Activated naive CD8-positive, alpha-beta T cell treated with anti-CD3 and anti-CD28 coated beads for 36 hours (primary cell): ENCODE measurements around the gene BEND7. TPM values are rescaled to one million over a fixed set of nuclear protein-coding genes. Genes with fewer than 3 reads are reported as not detected.
"Not testable (repeated sequence)": the region's sequence is repeated elsewhere in the genome, so short reads cannot be mapped to it uniquely, and the experiment has no call there.

ENCODE experiments used
- DNase-seq: peaks from one replicate; pipeline ENCODE4 v3.0.0; 2021
- H3K27ac Mint-ChIP-seq: one replicate; pipeline ENCODE4 v1.8.0; 2022; ENCODE audit warnings: mild to moderate bottlenecking, moderate library complexity, mixed read lengths
- H3K27me3 Mint-ChIP-seq: one replicate; pipeline ENCODE4 v1.8.0; 2022; ENCODE audit warnings: mild to moderate bottlenecking, mixed read lengths
- H3K36me3 Mint-ChIP-seq: one replicate; pipeline ENCODE4 v1.8.0; 2021; ENCODE audit warnings: mild to moderate bottlenecking, mixed read lengths
- H3K4me1 Mint-ChIP-seq: one replicate; pipeline ENCODE4 v1.8.0; 2021; ENCODE audit warnings: mixed read lengths
- H3K4me3 Mint-ChIP-seq: one replicate; pipeline ENCODE4 v1.8.0; 2022; ENCODE audit warnings: mild to moderate bottlenecking, moderate library complexity, mixed read lengths
- H3K9me3 Mint-ChIP-seq: one replicate; pipeline ENCODE4 v1.8.0; 2022; ENCODE audit warnings: mixed read lengths
- total RNA-seq, 2 experiments: library from RNA; stranded (reverse); gene quantifications; one replicate each; pipeline ENCODE4 v1.2.3, GENCODE V29; 2021

Gene BEND7
- total RNA-seq, 2 experiments from 2014 or later, result not detected

GRCh38 chr10:13437026-13437555 is 91.7 kb downstream of the BEND7 start:
- no peaks in the 10 kb centered on the region for H3K36me3 Mint-ChIP-seq
- H3K27ac Mint-ChIP-seq, result no peak overlapping the region
- no peaks in the 10 kb centered on the region for H3K9me3 Mint-ChIP-seq

GRCh38 chr10:13427943-13428342 is 100.9 kb downstream of the BEND7 start:
- H3K27me3 Mint-ChIP-seq, result peaks cover 29% of the 10 kb centered on the region
- not testable (repeated sequence) for H3K4me1 Mint-ChIP-seq, H3K4me3 Mint-ChIP-seq, DNase-seq, H3K9me3 Mint-ChIP-seq, H3K27ac Mint-ChIP-seq, H3K36me3 Mint-ChIP-seq

More at GRCh38 chr10:13437026-13437555, 91.7 kb downstream of the BEND7 start:
- no peak for DNase-seq
- Mint-ChIP-seq H3K4me3 (no peak overlapping the region), H3K27me3 (peaks cover 48% of the 10 kb centered on the region), H3K4me1 (peaks cover 7% of the 10 kb centered on the region)

- no peak for DNase-seq
- H3K27me3 Mint-ChIP-seq, result peaks cover 29% of the 10 kb centered on the region
- no peaks in the 10 kb centered on the region for H3K9me3 Mint-ChIP-seq
- no peak overlapping the region for H3K4me3 Mint-ChIP-seq
- peaks cover 2% of the 10 kb centered on the region for H3K36me3 Mint-ChIP-seq
- no peak overlapping the region for H3K27ac Mint-ChIP-seq
- no peaks in the 10 kb centered on the region for H3K4me1 Mint-ChIP-seq
These were observed 103.4 kb downstream of the BEND7 start for GRCh38 chr10:13425397-13425796.

GRCh38 chr10:13422800-13423199 is 106.0 kb downstream of the BEND7 start:
- no peak for DNase-seq
- peaks cover 2% of the 10 kb centered on the region for H3K36me3 Mint-ChIP-seq
- peaks cover 22% of the 10 kb centered on the region for H3K27me3 Mint-ChIP-seq
- H3K4me1 Mint-ChIP-seq, result no peaks in the 10 kb centered on the region
- H3K4me3 Mint-ChIP-seq, result no peak overlapping the region
- no peaks in the 10 kb centered on the region for H3K9me3 Mint-ChIP-seq
- no peak overlapping the region for H3K27ac Mint-ChIP-seq

- H3K27ac Mint-ChIP-seq, result no peak overlapping the region
- peaks cover 2% of the 10 kb centered on the region for H3K36me3 Mint-ChIP-seq
- peaks cover 13% of the 10 kb centered on the region for H3K27me3 Mint-ChIP-seq
- no peak overlapping the region for H3K4me3 Mint-ChIP-seq
- no peaks in the 10 kb centered on the region for H3K9me3 Mint-ChIP-seq
- no peak for DNase-seq
- H3K4me1 Mint-ChIP-seq, result no peaks in the 10 kb centered on the region
These were observed 107.4 kb downstream of the BEND7 start for GRCh38 chr10:13421382-13421917.

- Mint-ChIP-seq H3K4me3 (no peak overlapping the region), H3K4me1 (no peaks in the 10 kb centered on the region), H3K27me3 (peaks cover 15% of the 10 kb centered on the region), H3K9me3 (no peaks in the 10 kb centered on the region), H3K36me3 (peaks cover 2% of the 10 kb centered on the region), H3K27ac (no peak overlapping the region)
- no peak for DNase-seq
These were observed 108.1 kb downstream of the BEND7 start for GRCh38 chr10:13420532-13421307.

GRCh38 chr10:13417459-13418126 is 111.2 kb downstream of the BEND7 start:
- Mint-ChIP-seq H3K4me1 (no peaks in the 10 kb centered on the region), H3K36me3 (no peaks in the 10 kb centered on the region), H3K27me3 (peaks cover 3% of the 10 kb centered on the region), H3K27ac (no peak overlapping the region), H3K4me3 (no peak overlapping the region), H3K9me3 (peaks cover 5% of the 10 kb centered on the region)
- no peak for DNase-seq

- Mint-ChIP-seq H3K4me1 (no peaks in the 10 kb centered on the region), H3K27me3 (peaks cover 3% of the 10 kb centered on the region), H3K4me3 (no peak overlapping the region), H3K36me3 (no peaks in the 10 kb centered on the region), H3K27ac (no peak overlapping the region), H3K9me3 (peaks cover 5% of the 10 kb centered on the region)
- no peak for DNase-seq
These were observed 112.1 kb downstream of the BEND7 start for GRCh38 chr10:13416760-13417159.

GRCh38 chr10:13414855-13415254 is 114.0 kb downstream of the BEND7 start:
- Mint-ChIP-seq H3K36me3 (no peaks in the 10 kb centered on the region), H3K27me3 (peaks cover 6% of the 10 kb centered on the region), H3K27ac (no peak overlapping the region), H3K4me3 (no peak overlapping the region), H3K9me3 (peaks cover 5% of the 10 kb centered on the region), H3K4me1 (no peaks in the 10 kb centered on the region)
- DNase-seq, result no peak

- H3K4me3 Mint-ChIP-seq, result no peak overlapping the region
- no peak for DNase-seq
- no peaks in the 10 kb centered on the region for H3K4me1 Mint-ChIP-seq
- peaks cover 5% of the 10 kb centered on the region for H3K9me3 Mint-ChIP-seq
- H3K36me3 Mint-ChIP-seq, result no peaks in the 10 kb centered on the region
- no peak overlapping the region for H3K27ac Mint-ChIP-seq
- peaks cover 6% of the 10 kb centered on the region for H3K27me3 Mint-ChIP-seq
These were observed 114.7 kb downstream of the BEND7 start for GRCh38 chr10:13414137-13414536.

GRCh38 chr10:13412894-13413293 is 115.9 kb downstream of the BEND7 start:
- H3K36me3 Mint-ChIP-seq, result no peaks in the 10 kb centered on the region
- H3K9me3 Mint-ChIP-seq, result peaks cover 5% of the 10 kb centered on the region
- no peak for DNase-seq
- no peak overlapping the region for H3K4me3 Mint-ChIP-seq
- H3K27me3 Mint-ChIP-seq, result peaks cover 6% of the 10 kb centered on the region
- H3K4me1 Mint-ChIP-seq, result no peaks in the 10 kb centered on the region
- H3K27ac Mint-ChIP-seq, result no peak overlapping the region

GRCh38 chr10:13404791-13405190 is 124.0 kb downstream of the BEND7 start:
- no peaks in the 10 kb centered on the region for H3K9me3 Mint-ChIP-seq
- H3K36me3 Mint-ChIP-seq, result no peaks in the 10 kb centered on the region
- H3K4me1 Mint-ChIP-seq, result no peaks in the 10 kb centered on the region
- peaks cover 4% of the 10 kb centered on the region for H3K27me3 Mint-ChIP-seq
- no peak overlapping the region for H3K4me3 Mint-ChIP-seq
- DNase-seq, result no peak
- H3K27ac Mint-ChIP-seq, result no peak overlapping the region

GRCh38 chr10:13404305-13404759 is 124.5 kb downstream of the BEND7 start:
- Mint-ChIP-seq H3K27ac (no peak overlapping the region), H3K4me3 (no peak overlapping the region), H3K9me3 (no peaks in the 10 kb centered on the region), H3K4me1 (no peaks in the 10 kb centered on the region), H3K36me3 (no peaks in the 10 kb centered on the region), H3K27me3 (peaks cover 4% of the 10 kb centered on the region)
- DNase-seq, result no peak

GRCh38 chr10:13403426-13403825 is 125.4 kb downstream of the BEND7 start:
- not testable (repeated sequence) for H3K4me3 Mint-ChIP-seq, H3K27me3 Mint-ChIP-seq, DNase-seq, H3K27ac Mint-ChIP-seq, H3K4me1 Mint-ChIP-seq, H3K36me3 Mint-ChIP-seq, H3K9me3 Mint-ChIP-seq

- no peaks in the 10 kb centered on the region for H3K4me1 Mint-ChIP-seq
- DNase-seq, result no peak
- peaks cover 4% of the 10 kb centered on the region for H3K27me3 Mint-ChIP-seq
- no peak overlapping the region for H3K4me3 Mint-ChIP-seq
- H3K27ac Mint-ChIP-seq, result no peak overlapping the region
- no peaks in the 10 kb centered on the region for H3K36me3 Mint-ChIP-seq
- no peaks in the 10 kb centered on the region for H3K9me3 Mint-ChIP-seq
These were observed 126.8 kb downstream of the BEND7 start for GRCh38 chr10:13402021-13402420.
